NCI-H526 (cell line): ENCODE data around the gene CRAT.

Experiments
- DNase-seq, 2 experiments: peaks; one replicate each; lab custom pipeline; 2025; lab: John Stamatoyannopoulos, UW

Gene CRAT

GRCh38 chr9:129089246-129089645 is 21.3 kb downstream of the CRAT start:
- DNase-seq, result no peak

GRCh38 chr9:129084087-129084486 is 26.5 kb downstream of the CRAT start:
- no peak for DNase-seq

- DNase-seq, result peak in 1 of 2 experiments; percentile 35
Measured at GRCh38 chr9:129081388-129081904, 29.1 kb downstream of the CRAT start.

- DNase-seq, result peak; percentile 94 to 97
Measured at GRCh38 chr9:129080601-129081387, 29.8 kb downstream of the CRAT start, which contains the start of gene DOLPP1. Gene DOLPP1 (plus strand): TSS chr9:129081111. CDS start chr9:129081132, 21 bp downstream.

GRCh38 chr9:129080298-129080600 is 30.3 kb downstream of the CRAT start:
- DNase-seq, result no peak

GRCh38 chr9:129079829-129080228 is 30.8 kb downstream of the CRAT start:
- no peak for DNase-seq

- DNase-seq, result no peak
Measured at GRCh38 chr9:129078691-129079503, 31.7 kb downstream of the CRAT start.

- no peak for DNase-seq
Measured at GRCh38 chr9:129077236-129077635, 33.4 kb downstream of the CRAT start.

GRCh38 chr9:129076640-129077037 is 34.0 kb downstream of the CRAT start:
- DNase-seq, result no peak

GRCh38 chr9:129075996-129076639 is 34.5 kb downstream of the CRAT start:
- no peak for DNase-seq

GRCh38 chr9:129074106-129074505 is 36.5 kb downstream of the CRAT start:
- DNase-seq, result no peak

GRCh38 chr9:129073404-129073803 is 37.2 kb downstream of the CRAT start:
- DNase-seq, result no peak

- DNase-seq, result no peak
Measured at GRCh38 chr9:129072171-129072570, 38.4 kb downstream of the CRAT start.

- peak; percentile 77 to 91 for DNase-seq
Measured at GRCh38 chr9:129071526-129072126, 39.0 kb downstream of the CRAT start.

- DNase-seq, result peak in 1 of 2 experiments; percentile 10
Measured at GRCh38 chr9:129070696-129071525, 39.7 kb downstream of the CRAT start.

- DNase-seq, result no peak
Measured at GRCh38 chr9:129069862-129070641, 40.5 kb downstream of the CRAT start.

- DNase-seq, result peak in 1 of 2 experiments; percentile 75
Measured at GRCh38 chr9:129068990-129069861, 41.4 kb downstream of the CRAT start.

GRCh38 chr9:129068110-129068509 is 42.5 kb downstream of the CRAT start:
- no peak for DNase-seq

- no peak for DNase-seq
Measured at GRCh38 chr9:129064499-129064908, 46.1 kb downstream of the CRAT start.
